Sigmoid colon (tissue), 7 donors: Measurements from ENCODE around the gene SCUBE3. TPM values are rescaled to one million over a fixed set of nuclear protein-coding genes. Genes with fewer than 3 reads are reported as not detected.
A peak's percentile ranks its signal among the peaks of the same experiment; 100 is the strongest.

Source experiments
- DNase-seq: peaks from one replicate; pipeline ENCODE4 v3.0.0-alpha.2; 2019
- H3K27ac ChIP-seq, 4 donors: fragments of 200-600 bp; sonication (generic); one replicate each; pipeline ENCODE4 v1.5.1; 2016 to 2019; ENCODE audit warnings: mild to moderate bottlenecking in 1 of 4
- H3K27me3 ChIP-seq, 3 donors: fragments of 200-600 bp; sonication (generic); one replicate each; pipeline ENCODE4 v1.5.1; 2019; ENCODE audit warnings: mild to moderate bottlenecking in 1 of 3
- H3K36me3 ChIP-seq, 4 donors: fragments of 200-600 bp; sonication (generic); one replicate each; pipeline ENCODE4 v1.5.1; 2016 to 2019
- H3K4me1 ChIP-seq, 4 donors: fragments of 200-600 bp; sonication (generic); one replicate each; pipeline ENCODE4 v1.5.1; 2017 to 2019
- H3K4me3 ChIP-seq, 4 donors: fragments of 200-600 bp; sonication (generic); one replicate each; pipeline ENCODE4 v1.5.1; 2017 to 2019; ENCODE audit warnings: mild to moderate bottlenecking in 2 of 4, moderate library complexity in 1 of 4
- H3K9me3 ChIP-seq, 4 donors: fragments of 200-600 bp in 3 of 4; sonication (generic) in 3 of 4; one replicate each; pipeline versions ENCODE4 v1.5.1 to v1.6.1; 2013 to 2019
- CTCF ChIP-seq, 4 experiments: fragments of 450-650 bp in 3 of 4; fragments of 200-600 bp in 1 of 4; IDR thresholded peaks; one replicate each; pipeline ENCODE4 v1.5.1; 2016 to 2019; ENCODE audit warnings: antibody characterized with exemption in 4 of 4, mild to moderate bottlenecking in 3 of 4, moderate library complexity in 2 of 4
- EP300 ChIP-seq, 4 donors: sonication (generic); formaldehyde crosslinking; IDR thresholded peaks; one replicate each; pipeline ENCODE4 v1.6.1; 2017; ENCODE audit warnings: antibody characterized with exemption in 4 of 4
- POLR2A ChIP-seq, 2 donors: fragments of 450-650 bp; IDR thresholded peaks; one replicate each; pipeline ENCODE4 v1.6.1; 2016; ENCODE audit warnings: antibody characterized with exemption in 2 of 2, mild to moderate bottlenecking in 2 of 2, moderate library complexity in 2 of 2
- POLR2AphosphoS5 ChIP-seq, 4 donors: sonication (generic); formaldehyde crosslinking; IDR thresholded peaks; one replicate each; pipeline ENCODE4 v1.6.1; 2017; ENCODE audit warnings: antibody characterized with exemption in 4 of 4
- WGBS, 2 donors: extraction: QIAGEN DNeasy Blood & Tissue Kit; methylation state at CpG; one replicate each; pipeline ENCODE4 v1.1.7; 2013; 5-methylcytosine and 5-hydroxymethylcytosine counted together
- intact Hi-C: fragments of 100-400 bp; cut with DNase I; formaldehyde crosslinking; loops from one replicate; pipeline ENCODE4 v1.15.1; 2023
- polyA plus RNA-seq, 3 donors: library from polyadenylated mRNA; stranded (reverse); fragments of 200-250 nt; gene quantifications; one replicate each; pipeline ENCODE4 v1.2.3, GENCODE V29; 2013
- total RNA-seq, 4 donors: library from RNA; depleted of rRNA; stranded (reverse); fragments of >200 nt; gene quantifications; one replicate each; pipeline ENCODE4 v1.1.0, GENCODE V29; 2016
- donor health status: healthy with polysubstance abuse.
- donor health status: Bipolar disorder and iron deficiency.
- donor health status: healthy.

Gene SCUBE3
- total and polyA plus RNA-seq, 7 donors = 0.29 to 12.7 (median 4.9) TPM; not detected in 2

GRCh38 chr6:35283361-35283760 is 69.6 kb downstream of the SCUBE3 start:
- Histone ChIP-seq H3K27me3 (no peaks in the 10 kb centered on the region), H3K4me3 (no peak overlapping the region), H3K27ac (no peak overlapping the region), H3K4me1 (no peaks in the 10 kb centered on the region), H3K9me3 (no peaks in the 10 kb centered on the region), H3K36me3 (peaks cover 30 to 75% (median 53%) of the 10 kb centered on the region in 4 donors)
- no peak for DNase-seq
- TF ChIP-seq EP300 (IDR thresholded peaks at IDR 0.05) (no peak), POLR2AphosphoS5 (IDR thresholded peaks at IDR 0.05) (no peak), CTCF (IDR thresholded peaks at IDR 0.05) (no peak), POLR2A (IDR thresholded peaks at IDR 0.05) (no peak)
- WGBS, 2 donors = 62 to 89% methylated on average over 2 of the region's 2 CpGs
- intact Hi-C loops = no loop called here

- no peak for TF ChIP-seq POLR2A (IDR thresholded peaks at IDR 0.05)
- no peak for TF ChIP-seq POLR2AphosphoS5 (IDR thresholded peaks at IDR 0.05)
- TF ChIP-seq EP300 (IDR thresholded peaks at IDR 0.05) = no peak
- TF ChIP-seq CTCF (IDR thresholded peaks at IDR 0.05) = no peak
- peaks cover 40 to 100% (median 73%) of the 10 kb centered on the region in 4 donors for H3K36me3 ChIP-seq
- intact Hi-C loops = no loop called here
These were observed 74.1 kb downstream of the SCUBE3 start for GRCh38 chr6:35287671-35288396.

DNA sequence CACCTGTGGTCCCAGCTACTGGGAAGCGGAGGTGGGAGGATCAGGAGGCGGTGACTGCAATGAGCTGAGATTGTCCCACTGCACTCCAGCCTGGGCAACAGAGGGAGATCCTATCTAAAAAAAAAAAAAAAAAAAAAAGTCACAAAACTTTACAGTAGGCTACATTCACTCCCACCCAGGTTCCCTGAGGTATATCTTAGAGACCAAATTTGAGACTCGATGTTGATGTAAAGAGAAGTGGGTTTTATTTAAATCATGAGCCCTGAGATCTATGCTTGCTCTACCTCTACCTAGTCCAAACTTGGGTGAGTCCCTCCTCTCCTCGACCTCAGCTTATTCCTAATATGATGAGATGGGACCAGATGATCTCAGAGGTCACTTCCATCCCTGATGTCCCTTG is 75.1 kb downstream of the SCUBE3 start:
- Histone ChIP-seq H3K36me3 (peaks cover 44 to 99% (median 66%) of the 10 kb centered on the region in 4 donors), H3K4me3 (no peak overlapping the region), H3K4me1 (no peaks in the 10 kb centered on the region), H3K27ac (no peak overlapping the region), H3K9me3 (no peaks in the 10 kb centered on the region), H3K27me3 (no peaks in the 10 kb centered on the region)
- TF ChIP-seq CTCF (IDR thresholded peaks at IDR 0.05) = no peak
- whole genome bisulfite sequencing, 2 donors = 72 to 73% methylated on average over 4 of the region's 4 CpGs
- DNase-seq = no peak
- intact Hi-C loops = no loop called here

More at GRCh38 chr6:35287671-35288396, 74.1 kb downstream of the SCUBE3 start:
- H3K9me3 ChIP-seq = no peaks in the 10 kb centered on the region
- no peak for DNase-seq
- H3K4me3 ChIP-seq = no peak overlapping the region
- H3K4me1 ChIP-seq = no peaks in the 10 kb centered on the region
- no peaks in the 10 kb centered on the region for H3K27me3 ChIP-seq
- 89 to 91% methylated on average over 12 of the region's 12 CpGs for WGBS, 2 donors
- H3K27ac ChIP-seq = no peak overlapping the region

DNA sequence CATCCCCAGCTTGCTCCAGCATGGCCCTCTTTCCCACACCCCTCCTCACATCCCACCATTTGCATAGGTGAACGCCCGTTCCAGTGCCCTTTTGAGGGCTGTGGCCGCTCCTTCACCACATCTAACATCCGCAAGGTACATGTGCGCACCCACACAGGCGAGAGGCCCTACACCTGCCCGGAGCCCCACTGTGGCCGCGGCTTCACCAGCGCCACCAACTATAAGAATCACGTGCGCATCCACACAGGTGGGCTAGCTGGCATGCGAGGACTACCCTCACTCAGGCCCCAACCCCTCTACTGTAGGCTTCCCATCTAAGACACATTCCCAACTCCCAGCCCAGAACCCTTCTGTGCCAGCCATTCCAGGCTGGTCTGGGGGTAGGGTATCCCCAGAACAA is 77.7 kb downstream of the SCUBE3 start:
- TF ChIP-seq EP300 (IDR thresholded peaks at IDR 0.05) (no peak), CTCF (IDR thresholded peaks at IDR 0.05) (no peak)
- Histone ChIP-seq H3K27me3 (no peaks in the 10 kb centered on the region), H3K4me3 (no peak overlapping the region), H3K4me1 (no peaks in the 10 kb centered on the region), H3K36me3 (peaks cover 39 to 91% (median 52%) of the 10 kb centered on the region in 4 donors), H3K27ac (no peak overlapping the region), H3K9me3 (no peaks in the 10 kb centered on the region)
- DNase-seq = peak; percentile 45
- WGBS, 2 donors = 95 to 96% methylated on average over 13 of the region's 13 CpGs
- intact Hi-C loops = no loop called here

GRCh38 chr6:35292494-35292893 is 78.7 kb downstream of the SCUBE3 start:
- H3K27ac ChIP-seq = no peak overlapping the region
- peaks cover 0 to 6% (median 5%) of the 10 kb centered on the region in 4 donors for H3K4me1 ChIP-seq
- intact Hi-C loops = no loop called here
- DNase-seq = peak; percentile 57
- no peak overlapping the region for H3K4me3 ChIP-seq
- no peaks in the 10 kb centered on the region for H3K9me3 ChIP-seq
- peaks cover 32 to 81% (median 47%) of the 10 kb centered on the region in 4 donors for H3K36me3 ChIP-seq
- H3K27me3 ChIP-seq = no peaks in the 10 kb centered on the region
- WGBS, 2 donors = 77 to 80% methylated on average over 15 of the region's 15 CpGs
- TF ChIP-seq CTCF (IDR thresholded peaks at IDR 0.05) (no peak), POLR2AphosphoS5 (IDR thresholded peaks at IDR 0.05) (no peak), POLR2A (IDR thresholded peaks at IDR 0.05) (no peak), EP300 (IDR thresholded peaks at IDR 0.05) (no peak)
